Ishikawa (cell line): Measurements from ENCODE around the gene LGI2.

ENCODE experiments used
- CEBPB ChIP-seq: IDR thresholded peaks from 2 replicates; pipeline ENCODE4 v1.6.1; 2012
- CREB1 ChIP-seq: IDR thresholded peaks from 2 replicates; pipeline ENCODE4 v1.6.1; 2012; ENCODE audit warnings: low read depth
- EGR1 ChIP-seq: IDR thresholded peaks from 2 replicates; pipeline ENCODE4 v1.6.1; 2012
- EP300 ChIP-seq: IDR thresholded peaks from 2 replicates; pipeline ENCODE4 v1.6.1; 2012; ENCODE audit warnings: borderline replicate concordance
- FOXM1 ChIP-seq: IDR thresholded peaks from 2 replicates; pipeline ENCODE4 v1.6.1; 2012; ENCODE audit warnings: low read depth, borderline replicate concordance
- MAX ChIP-seq: IDR thresholded peaks from 2 replicates; pipeline ENCODE4 v1.6.1; 2012
- NFIC ChIP-seq: IDR thresholded peaks from 2 replicates; pipeline ENCODE4 v1.6.1; 2012
- RAD21 ChIP-seq: IDR thresholded peaks from 2 replicates; pipeline ENCODE4 v1.6.1; 2012; ENCODE audit warnings: low read depth
- TAF1 ChIP-seq: IDR thresholded peaks from 2 replicates; pipeline ENCODE4 v1.6.1; 2012; ENCODE audit warnings: low read depth, mild to moderate bottlenecking
- TCF12 ChIP-seq: IDR thresholded peaks from 2 replicates; pipeline ENCODE4 v1.6.1; 2012; ENCODE audit warnings: low read depth
- TEAD4 ChIP-seq: IDR thresholded peaks from 2 replicates; pipeline ENCODE4 v1.6.1; 2012
- YY1 ChIP-seq: IDR thresholded peaks from 2 replicates; pipeline ENCODE4 v1.6.1; 2012; ENCODE audit warnings: low read depth
- ZBTB7A ChIP-seq: IDR thresholded peaks from 2 replicates; pipeline ENCODE4 v1.6.1; 2012; ENCODE audit warnings: low read depth
- TF ChIP-seq, protein P1 (sequence below): IDR thresholded peaks from 2 replicates; pipeline ENCODE4 v1.6.1; 2012; ENCODE audit warnings: low read depth, mild to moderate bottlenecking
- TF ChIP-seq, protein P2 (sequence below): IDR thresholded peaks from 2 replicates; pipeline ENCODE4 v1.6.1; 2012

Gene LGI2

GRCh38 chr4:24989327-24989726, 41.4 kb downstream of the LGI2 start:
- TF ChIP-seq RAD21 (no peak), ZBTB7A (no peak), TEAD4 (no peak), MAX (no peak), TCF12 (no peak), EGR1 (no peak), TAF1 (no peak), FOXM1 (no peak), CEBPB (no peak), CREB1 (no peak), EP300 (no peak), YY1 (no peak), NFIC (no peak)
- TF ChIP-seq, protein P1, sequence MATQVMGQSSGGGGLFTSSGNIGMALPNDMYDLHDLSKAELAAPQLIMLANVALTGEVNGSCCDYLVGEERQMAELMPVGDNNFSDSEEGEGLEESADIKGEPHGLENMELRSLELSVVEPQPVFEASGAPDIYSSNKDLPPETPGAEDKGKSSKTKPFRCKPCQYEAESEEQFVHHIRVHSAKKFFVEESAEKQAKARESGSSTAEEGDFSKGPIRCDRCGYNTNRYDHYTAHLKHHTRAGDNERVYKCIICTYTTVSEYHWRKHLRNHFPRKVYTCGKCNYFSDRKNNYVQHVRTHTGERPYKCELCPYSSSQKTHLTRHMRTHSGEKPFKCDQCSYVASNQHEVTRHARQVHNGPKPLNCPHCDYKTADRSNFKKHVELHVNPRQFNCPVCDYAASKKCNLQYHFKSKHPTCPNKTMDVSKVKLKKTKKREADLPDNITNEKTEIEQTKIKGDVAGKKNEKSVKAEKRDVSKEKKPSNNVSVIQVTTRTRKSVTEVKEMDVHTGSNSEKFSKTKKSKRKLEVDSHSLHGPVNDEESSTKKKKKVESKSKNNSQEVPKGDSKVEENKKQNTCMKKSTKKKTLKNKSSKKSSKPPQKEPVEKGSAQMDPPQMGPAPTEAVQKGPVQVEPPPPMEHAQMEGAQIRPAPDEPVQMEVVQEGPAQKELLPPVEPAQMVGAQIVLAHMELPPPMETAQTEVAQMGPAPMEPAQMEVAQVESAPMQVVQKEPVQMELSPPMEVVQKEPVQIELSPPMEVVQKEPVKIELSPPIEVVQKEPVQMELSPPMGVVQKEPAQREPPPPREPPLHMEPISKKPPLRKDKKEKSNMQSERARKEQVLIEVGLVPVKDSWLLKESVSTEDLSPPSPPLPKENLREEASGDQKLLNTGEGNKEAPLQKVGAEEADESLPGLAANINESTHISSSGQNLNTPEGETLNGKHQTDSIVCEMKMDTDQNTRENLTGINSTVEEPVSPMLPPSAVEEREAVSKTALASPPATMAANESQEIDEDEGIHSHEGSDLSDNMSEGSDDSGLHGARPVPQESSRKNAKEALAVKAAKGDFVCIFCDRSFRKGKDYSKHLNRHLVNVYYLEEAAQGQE = no peak
- TF ChIP-seq, protein P2, sequence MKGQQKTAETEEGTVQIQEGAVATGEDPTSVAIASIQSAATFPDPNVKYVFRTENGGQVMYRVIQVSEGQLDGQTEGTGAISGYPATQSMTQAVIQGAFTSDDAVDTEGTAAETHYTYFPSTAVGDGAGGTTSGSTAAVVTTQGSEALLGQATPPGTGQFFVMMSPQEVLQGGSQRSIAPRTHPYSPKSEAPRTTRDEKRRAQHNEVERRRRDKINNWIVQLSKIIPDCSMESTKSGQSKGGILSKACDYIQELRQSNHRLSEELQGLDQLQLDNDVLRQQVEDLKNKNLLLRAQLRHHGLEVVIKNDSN = no peak

GRCh38 chr4:24988776-24989175, 42.0 kb downstream of the LGI2 start:
- TF ChIP-seq RAD21 = peak; percentile 75
- TF ChIP-seq, protein P1 = no peak

GRCh38 chr4:24984602-24985532, 45.9 kb downstream of the LGI2 start:
- TF ChIP-seq CEBPB (no peak), NFIC (no peak), MAX (no peak), EP300 (no peak), RAD21 (no peak), TEAD4 (no peak), CREB1 (no peak), TCF12 (no peak), EGR1 (no peak), FOXM1 (no peak), YY1 (no peak), TAF1 (no peak), ZBTB7A (no peak)
- TF ChIP-seq, protein P1 = no peak
- TF ChIP-seq, protein P2 = no peak

DNA sequence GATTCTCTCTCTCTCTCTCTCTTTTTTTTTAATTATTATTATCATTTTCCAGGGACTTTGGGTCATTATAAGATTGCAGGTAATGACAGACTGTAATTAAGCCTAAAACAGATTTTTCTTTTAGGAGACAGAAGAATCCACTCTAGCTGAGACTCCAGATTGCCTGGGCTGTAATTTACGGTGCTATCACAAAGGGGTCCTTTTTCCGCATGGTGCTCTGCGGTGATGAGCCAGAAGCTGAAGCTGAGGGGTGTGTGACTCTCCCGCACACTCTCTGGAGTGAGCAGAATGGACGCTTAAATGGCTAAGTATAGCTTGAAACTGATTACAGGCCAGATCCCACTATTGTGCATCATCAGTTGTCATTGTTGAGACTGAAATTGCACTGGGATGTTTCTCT, 50.0 kb downstream of the LGI2 start:
- no peak for TF ChIP-seq TAF1
- TF ChIP-seq YY1 = no peak
- TF ChIP-seq, protein P1 = no peak
